Mucosa of stomach (tissue), 1 donor: ENCODE data around the gene ANKRD12.

Experiments
- H3K27me3 ChIP-seq: one replicate; pipeline ENCODE4 v1.7.0; 2013; ENCODE audit warnings: mild to moderate bottlenecking, low read length; ENCODE audit not compliant: control insufficient read depth, insufficient read depth
- H3K36me3 ChIP-seq: one replicate; pipeline ENCODE4 v1.7.0; 2013; ENCODE audit warnings: low read length; ENCODE audit not compliant: control insufficient read depth, insufficient read depth
- H3K4me1 ChIP-seq: one replicate; pipeline ENCODE4 v1.7.0; 2013; ENCODE audit warnings: mild to moderate bottlenecking, low read length; ENCODE audit not compliant: control insufficient read depth, insufficient read depth
- H3K4me3 ChIP-seq: one replicate; pipeline ENCODE4 v1.7.0; 2013; ENCODE audit warnings: low read length
- H3K9ac ChIP-seq: one replicate; pipeline ENCODE4 v1.7.0; 2013; ENCODE audit warnings: mild to moderate bottlenecking, low read length, moderate library complexity
- H3K9me3 ChIP-seq: one replicate; pipeline ENCODE4 v1.7.0; 2013; ENCODE audit warnings: mild to moderate bottlenecking, low read length, moderate library complexity; ENCODE audit not compliant: control insufficient read depth
- donor health status: Pancreatic carcinoma.

ANKRD12 gene

DNA sequence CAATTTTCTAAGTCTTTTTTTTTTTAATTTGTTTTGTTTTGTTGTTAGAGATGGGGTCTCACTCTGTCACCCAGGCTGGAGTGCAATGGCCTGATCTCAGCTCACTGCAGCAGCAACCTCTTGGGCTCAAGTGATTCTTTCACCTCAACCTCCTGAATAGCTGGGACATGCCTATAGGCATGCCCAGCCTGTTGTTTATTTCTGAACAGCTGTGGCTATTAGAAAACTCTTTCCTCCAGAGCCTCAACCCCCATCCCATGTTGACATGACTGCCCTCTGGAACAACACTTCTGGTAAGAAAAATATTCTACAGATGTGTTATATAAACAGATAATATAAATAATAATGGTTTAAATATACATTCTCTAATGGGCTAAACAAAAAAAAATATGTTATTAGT, 153.6 kb downstream of the ANKRD12 start:
- H3K27me3 ChIP-seq = no peaks in the 10 kb centered on the region
- H3K4me1 ChIP-seq = no peaks in the 10 kb centered on the region
- no peaks in the 10 kb centered on the region for H3K36me3 ChIP-seq
- H3K9me3 ChIP-seq = no peaks in the 10 kb centered on the region
- H3K9ac ChIP-seq = no peak overlapping the region
- H3K4me3 ChIP-seq = no peak overlapping the region

- H3K9ac ChIP-seq = no peak overlapping the region
- no peaks in the 10 kb centered on the region for H3K4me1 ChIP-seq
- no peaks in the 10 kb centered on the region for H3K27me3 ChIP-seq
- no peaks in the 10 kb centered on the region for H3K36me3 ChIP-seq
- H3K9me3 ChIP-seq = no peaks in the 10 kb centered on the region
- H3K4me3 ChIP-seq = no peak overlapping the region
These were observed 155.5 kb downstream of the ANKRD12 start for GRCh38 chr18:9292047-9292446.

GRCh38 chr18:9293948-9294347, 157.4 kb downstream of the ANKRD12 start:
- H3K4me3 ChIP-seq = no peak overlapping the region
- H3K36me3 ChIP-seq = no peaks in the 10 kb centered on the region
- no peaks in the 10 kb centered on the region for H3K4me1 ChIP-seq
- no peaks in the 10 kb centered on the region for H3K9me3 ChIP-seq
- no peak overlapping the region for H3K9ac ChIP-seq
- no peaks in the 10 kb centered on the region for H3K27me3 ChIP-seq

DNA sequence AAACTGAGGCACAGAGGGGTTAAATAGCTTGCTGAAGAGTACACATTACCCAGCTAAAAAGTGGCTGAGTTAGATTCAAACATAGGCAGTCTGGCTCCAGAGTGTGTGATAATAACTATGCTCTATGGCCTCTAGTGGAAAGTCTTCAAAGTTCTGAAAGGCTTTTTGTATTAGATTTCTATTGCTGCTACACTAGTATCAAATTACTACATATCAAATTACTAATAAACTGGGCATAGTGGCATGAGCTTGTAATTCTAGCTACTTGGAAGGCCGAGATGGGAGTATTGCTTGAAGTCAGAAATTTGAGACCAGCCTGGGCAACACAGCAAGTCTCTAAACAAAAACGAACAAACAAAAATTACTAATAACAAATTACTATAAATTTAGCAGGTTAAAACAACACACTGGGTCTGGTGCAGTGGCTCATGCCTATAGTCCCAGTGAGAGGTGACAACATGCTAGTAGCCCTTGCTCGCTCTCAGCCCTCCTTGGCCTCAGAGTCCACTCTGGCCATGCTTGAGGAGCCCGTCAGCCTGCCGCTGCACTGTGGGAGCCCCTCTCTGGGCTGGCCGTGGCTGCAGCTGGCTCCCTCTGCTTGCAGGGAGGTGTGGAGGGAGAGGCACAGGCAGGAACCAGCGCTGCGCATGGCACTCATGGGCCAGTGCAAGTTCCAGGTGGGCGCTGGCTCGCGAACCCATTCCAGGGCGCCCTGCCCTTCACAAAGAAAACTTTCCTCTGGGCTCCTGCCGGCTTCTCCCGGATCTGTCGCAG, 159.8 kb downstream of the ANKRD12 start:
- Histone ChIP-seq H3K9ac (no peak overlapping the region), H3K36me3 (no peaks in the 10 kb centered on the region), H3K4me1 (no peaks in the 10 kb centered on the region), H3K9me3 (no peaks in the 10 kb centered on the region), H3K27me3 (no peaks in the 10 kb centered on the region), H3K4me3 (no peak overlapping the region)

GRCh38 chr18:9297007-9297393, 160.4 kb downstream of the ANKRD12 start:
- Histone ChIP-seq H3K4me1 (no peaks in the 10 kb centered on the region), H3K4me3 (no peak overlapping the region), H3K9me3 (no peaks in the 10 kb centered on the region), H3K36me3 (no peaks in the 10 kb centered on the region), H3K9ac (no peak overlapping the region), H3K27me3 (no peaks in the 10 kb centered on the region)

DNA sequence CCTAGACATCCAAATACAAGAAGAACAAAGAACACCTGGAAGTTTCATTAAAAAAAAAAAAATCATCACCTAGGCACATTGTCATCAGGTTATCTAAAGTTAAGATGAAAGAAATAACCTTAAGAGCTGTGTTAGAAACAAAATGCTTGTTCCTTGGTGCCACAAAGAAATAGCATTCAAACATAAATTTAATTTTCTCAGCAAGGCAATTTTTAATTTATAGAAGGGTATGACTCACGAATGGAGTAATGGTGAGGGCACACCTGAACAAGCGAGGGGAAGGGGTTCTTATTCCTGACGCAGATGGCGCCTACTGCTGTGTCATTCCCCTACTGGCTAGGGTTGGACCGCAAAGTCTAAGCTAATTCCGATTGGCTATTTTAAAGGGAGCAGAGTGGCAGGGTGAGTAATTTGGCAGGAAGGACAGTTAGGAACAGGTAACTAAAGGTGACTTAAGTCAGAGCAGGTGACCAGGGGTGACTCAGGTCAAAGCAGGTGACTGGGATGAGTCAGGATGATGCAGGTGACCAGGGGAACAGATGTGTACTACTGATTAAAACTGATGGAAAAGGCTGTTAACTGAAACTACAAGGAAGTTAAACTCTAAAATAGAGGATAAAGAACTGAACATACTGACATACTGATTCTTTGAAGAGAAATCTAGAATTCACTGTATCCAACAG, 167.9 kb downstream of the ANKRD12 start:
- Histone ChIP-seq H3K9ac (no peak overlapping the region), H3K36me3 (no peaks in the 10 kb centered on the region), H3K27me3 (no peaks in the 10 kb centered on the region), H3K4me3 (no peak overlapping the region), H3K9me3 (no peaks in the 10 kb centered on the region), H3K4me1 (no peaks in the 10 kb centered on the region)

DNA sequence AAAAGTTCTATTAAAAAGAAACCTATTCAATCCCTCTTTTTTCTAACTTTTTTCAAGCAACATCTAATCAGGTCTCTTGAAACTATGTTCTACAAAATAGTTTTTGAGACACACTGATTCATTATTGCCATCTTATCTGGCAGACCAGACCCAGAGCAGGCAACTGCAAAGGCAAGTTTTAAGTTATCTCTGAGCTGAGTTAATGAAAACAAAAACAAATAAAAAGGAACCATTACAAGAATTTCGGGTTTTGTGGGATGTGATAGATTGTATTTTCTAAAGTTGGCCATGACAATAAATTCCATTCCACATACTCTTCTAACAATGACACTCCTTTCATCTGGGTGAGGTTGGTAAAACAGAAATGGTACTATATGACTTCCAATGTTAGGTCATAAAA, 182.8 kb downstream of the ANKRD12 start:
- peaks cover 3% of the 10 kb centered on the region for H3K9me3 ChIP-seq
- no peaks in the 10 kb centered on the region for H3K36me3 ChIP-seq
- no peaks in the 10 kb centered on the region for H3K4me1 ChIP-seq
- H3K9ac ChIP-seq = no peak overlapping the region
- H3K4me3 ChIP-seq = no peak overlapping the region
- no peaks in the 10 kb centered on the region for H3K27me3 ChIP-seq

DNA sequence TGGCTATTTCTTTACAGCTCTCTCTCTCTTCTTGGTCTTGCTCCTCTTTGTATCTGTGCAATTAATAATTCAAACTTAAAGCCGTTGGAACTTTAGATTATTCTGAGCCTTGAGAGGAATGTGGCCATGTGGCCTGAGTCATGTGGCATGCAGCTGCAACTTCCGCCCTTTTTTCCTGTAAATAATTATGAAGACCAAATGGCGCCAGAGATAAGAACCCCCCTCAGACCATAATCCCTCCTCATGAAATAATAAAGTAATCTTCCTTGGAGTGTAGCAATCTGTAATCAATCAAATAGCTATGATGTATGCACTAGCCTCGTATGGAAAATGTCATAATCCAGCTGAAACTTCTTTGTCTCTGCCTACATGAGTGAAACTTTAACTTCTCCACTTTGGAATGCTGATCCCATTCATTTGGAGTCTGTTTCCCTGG, 184.5 kb downstream of the ANKRD12 start:
- Histone ChIP-seq H3K9ac (no peak overlapping the region), H3K4me1 (no peaks in the 10 kb centered on the region), H3K4me3 (no peak overlapping the region), H3K36me3 (no peaks in the 10 kb centered on the region), H3K9me3 (peaks cover 3% of the 10 kb centered on the region), H3K27me3 (no peaks in the 10 kb centered on the region)

DNA sequence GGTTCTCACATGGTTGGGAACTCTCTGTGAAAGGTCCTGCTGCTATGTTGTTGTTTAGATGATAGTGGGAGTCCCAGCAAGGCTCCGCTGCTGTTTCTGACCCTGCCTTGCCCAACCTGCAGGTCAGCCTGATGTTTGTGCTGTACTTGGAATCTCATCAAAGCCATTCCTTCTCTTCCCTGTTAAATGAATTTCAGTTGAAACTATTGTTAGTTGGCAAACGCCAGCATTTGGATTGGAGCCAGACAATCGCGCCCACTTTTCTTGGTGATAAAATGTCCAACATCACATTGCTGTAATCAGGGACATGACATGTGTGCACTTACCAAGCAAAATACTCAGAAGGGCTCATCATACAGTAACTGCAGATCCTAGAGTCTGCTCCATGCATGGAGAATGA, 185.2 kb downstream of the ANKRD12 start:
- Histone ChIP-seq H3K4me1 (no peaks in the 10 kb centered on the region), H3K36me3 (no peaks in the 10 kb centered on the region), H3K4me3 (no peak overlapping the region), H3K27me3 (no peaks in the 10 kb centered on the region), H3K9me3 (peaks cover 3% of the 10 kb centered on the region), H3K9ac (no peak overlapping the region)

GRCh38 chr18:9322744-9323143, 186.2 kb downstream of the ANKRD12 start:
- Histone ChIP-seq H3K36me3 (no peaks in the 10 kb centered on the region), H3K4me3 (no peak overlapping the region), H3K9ac (no peak overlapping the region), H3K9me3 (peaks cover 3% of the 10 kb centered on the region), H3K4me1 (no peaks in the 10 kb centered on the region), H3K27me3 (no peaks in the 10 kb centered on the region)

DNA sequence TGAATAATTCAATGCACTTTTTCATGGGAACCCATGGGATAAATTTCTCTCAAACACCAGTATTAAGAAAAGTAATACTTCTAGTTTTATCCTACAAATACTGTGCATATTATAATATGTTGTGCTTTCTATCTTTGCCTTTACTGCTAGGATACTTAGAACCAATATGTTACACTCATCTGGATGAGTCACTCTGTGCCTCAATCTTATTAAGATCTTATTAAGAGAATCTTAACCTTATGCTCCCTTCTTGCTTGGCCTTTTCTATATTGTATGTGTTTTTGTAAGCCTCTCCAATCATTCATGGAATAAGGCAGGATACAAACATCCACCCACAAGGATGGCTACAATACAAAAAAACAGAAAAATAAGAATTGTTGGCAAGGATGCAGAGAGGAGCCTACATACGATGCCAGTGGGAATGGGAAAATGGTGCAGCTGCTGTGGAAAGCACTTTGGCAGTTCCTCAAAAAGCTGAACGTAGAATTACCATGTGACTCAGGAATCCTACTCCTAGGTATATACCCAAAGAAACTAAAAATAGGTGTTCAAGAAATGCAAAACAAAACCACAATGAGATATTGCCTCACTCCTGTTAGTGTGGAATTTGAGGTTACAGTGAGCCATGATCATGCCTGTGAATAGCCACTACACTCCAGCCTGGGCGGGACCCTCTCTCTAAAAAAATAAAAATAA, 187.3 kb downstream of the ANKRD12 start:
- no peaks in the 10 kb centered on the region for H3K36me3 ChIP-seq
- H3K27me3 ChIP-seq = no peaks in the 10 kb centered on the region
- H3K4me1 ChIP-seq = no peaks in the 10 kb centered on the region
- H3K9ac ChIP-seq = no peak overlapping the region
- H3K9me3 ChIP-seq = peaks cover 3% of the 10 kb centered on the region
- no peak overlapping the region for H3K4me3 ChIP-seq

DNA sequence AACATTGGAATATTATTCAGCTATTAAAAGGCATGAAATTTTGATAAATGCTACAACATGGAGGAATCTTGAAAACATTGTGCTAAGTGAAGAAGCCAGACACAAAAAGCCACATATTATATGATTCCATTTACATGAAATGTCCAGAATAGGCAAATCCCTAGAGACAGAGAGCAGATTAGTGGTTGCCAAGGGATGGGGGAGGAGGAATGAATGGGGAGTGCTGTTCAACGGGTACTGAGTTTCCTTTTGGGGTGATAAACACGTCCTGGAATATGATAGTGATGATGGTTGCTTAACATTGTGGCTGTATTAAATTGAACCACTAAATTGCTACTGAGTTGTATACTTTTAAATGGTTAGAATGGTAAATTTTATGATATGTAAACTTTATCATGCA, 189.1 kb downstream of the ANKRD12 start:
- H3K27me3 ChIP-seq = no peaks in the 10 kb centered on the region
- H3K4me3 ChIP-seq = no peak overlapping the region
- H3K9ac ChIP-seq = no peak overlapping the region
- no peaks in the 10 kb centered on the region for H3K36me3 ChIP-seq
- no peaks in the 10 kb centered on the region for H3K4me1 ChIP-seq
- H3K9me3 ChIP-seq = no peaks in the 10 kb centered on the region
